Endothelial cell of umbilical vein (primary cell): ENCODE data around the gene TUBD1. TPM values are rescaled to one million over a fixed set of nuclear protein-coding genes. Genes with fewer than 3 reads are reported as not detected.

ENCODE experiments used
- BruUV-seq: library from RNA; stranded (reverse); fragments of 400-500 nt; replicated peaks from 2 replicates; lab custom pipeline; 2021; lab: Mats Ljungman, UMichigan
- CTCF ChIA-PET: fragments of 300-600, 350-600 bp; sonication (Branson Sonifier 250); formaldehyde crosslinking; loops from one replicate; lab custom pipeline; 2021; ENCODE audit warnings: antibody characterized with exemption, inconsistent platforms; lab: Charles Lee
- POLR2A ChIA-PET: fragments of 300-600, 350-600 bp; sonication (Branson Sonifier 250); formaldehyde crosslinking; loops from one replicate; lab custom pipeline; 2021; ENCODE audit warnings: antibody characterized with exemption, inconsistent platforms; lab: Charles Lee
- DNase-seq: peaks from one replicate; pipeline ENCODE4 v3.0.0-alpha.2; 2011; ENCODE audit warnings: low read depth, low spot score
- FAIRE-seq: peaks from 2 replicates; lab custom pipeline; 2011; peaks lifted over from hg19 to GRCh38; lab: Jason Lieb, UNC
- H2AFZ ChIP-seq: 2 replicates; pipeline ENCODE4 v1.6.0; 2012; ENCODE audit warnings: low read depth, low read length, control low read depth, inconsistent platforms
- H3K27ac ChIP-seq: 2 replicates; pipeline ENCODE4 v1.5.1; 2011; ENCODE audit warnings: low read depth, mild to moderate bottlenecking, control low read depth, low read length, moderate library complexity; ENCODE audit not compliant: insufficient read depth
- H3K27me3 ChIP-seq, 2 experiments: 2 replicates each; pipeline versions ENCODE4 v1.6.0 to v1.6.1; 2011; ENCODE audit warnings: low read length in 2 of 2, mixed read lengths in 1 of 2; ENCODE audit not compliant: control insufficient read depth in 2 of 2, insufficient read depth in 2 of 2
- H3K36me3 ChIP-seq, 2 experiments: 2 replicates in 1 of 2; 3 replicates in 1 of 2; pipeline ENCODE4 v1.5.1; 2011; ENCODE audit warnings: low read length in 2 of 2, mild to moderate bottlenecking in 1 of 2, moderate library complexity in 1 of 2; ENCODE audit not compliant: control insufficient read depth in 2 of 2, insufficient read depth in 2 of 2; ENCODE audit errors: extremely low read depth in 1 of 2
- H3K4me1 ChIP-seq: 3 replicates; pipeline ENCODE4 v1.5.1; 2011; ENCODE audit warnings: mild to moderate bottlenecking, low read length; ENCODE audit not compliant: control insufficient read depth, insufficient read depth; ENCODE audit errors: extremely low read depth
- H3K4me2 ChIP-seq: 2 replicates; pipeline ENCODE4 v1.6.1; 2011; ENCODE audit warnings: low read length, control low read depth, mixed read lengths; ENCODE audit not compliant: insufficient read depth
- H3K4me3 ChIP-seq, 3 experiments: fragments of 200-600 bp in 1 of 3; sonication (generic), shearing (Covaris generic) in 1 of 3; replicated peaks in 1 of 3; 2 replicates each; pipeline ENCODE4 v1.5.1; 2011 to 2016; ENCODE audit warnings: control low read depth in 3 of 3, low read length in 3 of 3, mild to moderate bottlenecking in 2 of 3, inconsistent platforms in 1 of 3, low read depth in 1 of 3, moderate library complexity in 1 of 3; ENCODE audit not compliant: insufficient read depth in 1 of 3
- H3K79me2 ChIP-seq: 2 replicates; pipeline ENCODE4 v1.6.0; 2012; ENCODE audit warnings: low read length, inconsistent platforms; ENCODE audit not compliant: control insufficient read depth, insufficient read depth
- H3K9ac ChIP-seq: replicated peaks from 2 replicates; pipeline ENCODE3; 2011; ENCODE audit warnings: low read length, control low read depth; ENCODE audit not compliant: insufficient read depth; ENCODE audit errors: extremely low read depth
- H3K9me1 ChIP-seq: replicated peaks from 3 replicates; pipeline ENCODE4 v1.6.0; 2011; ENCODE audit warnings: mild to moderate bottlenecking, low read length; ENCODE audit not compliant: control insufficient read depth, insufficient read depth; ENCODE audit errors: extremely low read depth
- H3K9me3 ChIP-seq: replicated peaks from 2 replicates; pipeline ENCODE4 v1.5.1; 2012; ENCODE audit warnings: low read length, inconsistent platforms; ENCODE audit not compliant: control insufficient read depth, insufficient read depth
- H4K20me1 ChIP-seq: replicated peaks from 2 replicates; pipeline ENCODE3; 2011; ENCODE audit warnings: mild to moderate bottlenecking, low read length; ENCODE audit not compliant: control insufficient read depth, insufficient read depth; ENCODE audit errors: extremely low read depth
- CTCF ChIP-seq, 2 donors: IDR thresholded peaks; 1 replicate in 1 of 2; 2 replicates in 1 of 2; pipeline ENCODE4 v1.5.1; 2011; ENCODE audit warnings: low read length in 2 of 2, mild to moderate bottlenecking in 2 of 2, moderate library complexity in 2 of 2, control low read depth in 1 of 2, inconsistent platforms in 1 of 2, low read depth in 1 of 2; ENCODE audit not compliant: insufficient read depth in 1 of 2; ENCODE audit errors: extremely low read depth in 1 of 2
- EZH2 ChIP-seq: IDR thresholded peaks from 2 replicates; pipeline ENCODE4 v1.6.1; 2012; ENCODE audit warnings: borderline replicate concordance, low read depth, mild to moderate bottlenecking, moderate library complexity, low read length, inconsistent platforms; ENCODE audit not compliant: severe bottlenecking
- FOS ChIP-seq: IDR thresholded peaks from 2 replicates; pipeline ENCODE4 v1.6.1; 2011; ENCODE audit warnings: mild to moderate bottlenecking, low read length, moderate library complexity, borderline replicate concordance; ENCODE audit not compliant: insufficient read depth
- GATA2 ChIP-seq: IDR thresholded peaks from 2 replicates; pipeline ENCODE4 v1.7.0; 2011; ENCODE audit warnings: low read depth, mild to moderate bottlenecking, moderate library complexity, mixed read lengths, low read length; ENCODE audit not compliant: insufficient read length, insufficient read depth
- JUN ChIP-seq: IDR thresholded peaks from 2 replicates; pipeline ENCODE4 v1.6.1; 2011; ENCODE audit warnings: borderline replicate concordance, low read depth; ENCODE audit not compliant: insufficient read length, insufficient read depth
- MAX ChIP-seq: IDR thresholded peaks from 2 replicates; pipeline ENCODE4 v1.6.1; 2011; ENCODE audit not compliant: insufficient read depth, insufficient read length
- MYC ChIP-seq: IDR thresholded peaks from one replicate; pipeline ENCODE4 v1.6.1; 2011; ENCODE audit warnings: mild to moderate bottlenecking, low read depth, low read length
- POLR2AphosphoS5 ChIP-seq: IDR thresholded peaks from 2 replicates; pipeline ENCODE4 v1.6.1; 2012; ENCODE audit warnings: low read depth, mild to moderate bottlenecking, control low read depth, low read length, moderate library complexity; ENCODE audit not compliant: insufficient read depth
- dilution Hi-C: fragments of 300-500 bp; cut with MboI; formaldehyde crosslinking; loops from one replicate; pipeline ENCODE4 v1.15.0; 2019; ENCODE audit warnings: low sequenced_read_pairs; ENCODE audit not compliant: extremely low pct_ligation_motif_present
- intact Hi-C: fragments of 100-400 bp; cut with micrococcal nuclease; formaldehyde crosslinking; loops from one replicate; pipeline ENCODE4 v1.10.0; 2022
- polyA plus RNA-seq, 4 experiments: library from polyadenylated mRNA; depleted of rRNA in 3 of 4; stranded (reverse) in 3 of 4; unstranded in 1 of 4; fragments of >200 nt; gene quantifications; 2 replicates each; pipeline versions ENCODE4 v1.2.1 to v1.2.3, GENCODE V29; 2011 to 2012; ENCODE audit warnings: missing spikeins in 1 of 4
- total RNA-seq: library from RNA; stranded (reverse); gene quantifications from 2 replicates; pipeline ENCODE4 v1.2.3, GENCODE V29; 2021

TUBD1 gene
- total and polyA plus RNA-seq, 2 donors (not counting 3 experiments of a cell fraction or from before 2014, with no cell fraction given), result 4.9 to 11.3 TPM

GRCh38 chr17:59839651-59840328, 53.0 kb downstream of the TUBD1 start:
- Histone ChIP-seq H3K9me3 (no peaks in the 10 kb centered on the region), H4K20me1 (no peaks in the 10 kb centered on the region), H3K27ac (peak overlapping the region; percentile 100), H3K4me3 (peak overlapping the region; percentile 76 to 100 (median 99)), H3K9me1 (no peaks in the 10 kb centered on the region), H3K79me2 (peaks cover 44% of the 10 kb centered on the region), H3K27me3 (no peaks in the 10 kb centered on the region), H3K9ac (peak overlapping the region; percentile 100), H3K36me3 (peaks cover 5 to 14% of the 10 kb centered on the region in 2 experiments), H2AFZ (no peak overlapping the region), H3K4me2 (peak overlapping the region; percentile 94), H3K4me1 (peaks cover 13% of the 10 kb centered on the region)
- CTCF ChIA-PET, result interaction anchor here (1.0 to 8.5 kb wide), 4 partner anchors 19 to 86 kb away, joined by 4 to 110 read pairs (median 6); no protein-coding TSS in a partner anchor
- TF ChIP-seq FOS (no peak), EZH2 (no peak), MYC (no peak), CTCF (IDR thresholded peaks at IDR 0.05; ENCODE audit: extremely low read depth in 1 of 2, insufficient read depth in 1 of 2, low read depth in 1 of 2, low read length in 2 of 2) (no peak), POLR2AphosphoS5 (peak; percentile 81), JUN (no peak), MAX (no peak), GATA2 (no peak)
- FAIRE-seq (no peak), DNase-seq (no peak)
- POLR2A ChIA-PET, result interaction anchor here (0.9 to 12.6 kb wide), 8 partner anchors 10 to 86 kb away, joined by 3 to 224 read pairs (median 6); no protein-coding TSS in a partner anchor
- intact Hi-C loops, result no loop called here
- dilution Hi-C loops, result no loop called here
- no TSS peak for BruUV-seq
